Stimulated activated CD8-positive, alpha-beta memory T cell treated with anti-CD3 and anti-CD28 coated beads, Interleukin-4, amount 100 ng/mL, for 24 hours (primary cell): ENCODE measurements around the gene IL1RAPL2.
"Not testable (repeated sequence)": the region's sequence is repeated elsewhere in the genome, so short reads cannot be mapped to it uniquely, and the experiment has no call there.

ENCODE experiments used
- DNase-seq: peaks from one replicate; pipeline ENCODE4 v3.0.0-alpha.2; 2020; ENCODE audit warnings: low read depth

The IL1RAPL2 gene

GRCh38 chrX:105018865-105019264, 452.9 kb downstream of the IL1RAPL2 start:
- no peak for DNase-seq

- DNase-seq = not testable (repeated sequence)
Observed at GRCh38 chrX:105028962-105029361, 463.0 kb downstream of the IL1RAPL2 start.

- no peak for DNase-seq
Observed at GRCh38 chrX:105038672-105039328, 472.8 kb downstream of the IL1RAPL2 start.

GRCh38 chrX:105050921-105051320, 484.9 kb downstream of the IL1RAPL2 start:
- DNase-seq = no peak

GRCh38 chrX:105051364-105051763, 485.4 kb downstream of the IL1RAPL2 start:
- DNase-seq = no peak

GRCh38 chrX:105052926-105053325, 486.9 kb downstream of the IL1RAPL2 start:
- DNase-seq = no peak

DNA sequence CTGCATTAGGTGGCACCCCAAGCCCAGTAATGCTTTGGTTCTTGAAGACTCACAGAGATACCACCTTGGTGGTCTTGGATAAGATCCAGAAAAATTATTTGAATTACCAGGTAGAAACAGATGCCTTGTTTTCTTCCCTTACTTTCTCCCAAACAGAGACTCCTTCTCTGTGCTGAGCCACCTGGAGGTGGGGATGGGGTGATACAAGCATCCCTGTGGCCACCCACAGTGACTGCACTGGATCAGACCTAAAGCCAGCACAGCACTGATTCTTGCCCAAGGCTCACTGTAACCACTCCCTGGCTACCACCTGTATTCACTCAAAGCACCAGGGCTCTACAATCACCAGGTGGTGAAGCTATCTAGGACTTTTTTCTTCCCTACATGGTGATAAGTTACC, 497.7 kb downstream of the IL1RAPL2 start:
- no peak for DNase-seq

DNA sequence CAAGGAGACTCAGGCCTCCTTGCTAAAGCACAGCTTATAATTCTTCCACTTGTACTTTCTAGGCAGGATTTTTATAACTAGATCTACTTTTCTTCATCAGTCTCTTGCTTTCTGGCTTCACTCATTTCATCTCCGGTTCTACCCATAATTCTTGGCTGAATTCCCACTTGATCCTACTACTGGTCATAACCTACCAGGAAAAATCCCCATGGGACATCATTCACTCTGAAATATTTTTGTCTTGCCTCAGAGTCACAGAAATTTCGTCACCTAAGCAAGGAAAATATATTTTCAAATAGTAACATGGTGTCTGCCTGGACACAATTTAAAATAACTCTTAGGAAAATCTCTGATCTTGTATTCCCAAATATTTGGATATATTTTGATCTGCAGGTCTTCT, 532.2 kb downstream of the IL1RAPL2 start:
- DNase-seq = no peak

GRCh38 chrX:105098812-105099211, 532.8 kb downstream of the IL1RAPL2 start:
- DNase-seq = no peak

GRCh38 chrX:105101378-105101777, 535.4 kb downstream of the IL1RAPL2 start:
- DNase-seq = no peak

DNA sequence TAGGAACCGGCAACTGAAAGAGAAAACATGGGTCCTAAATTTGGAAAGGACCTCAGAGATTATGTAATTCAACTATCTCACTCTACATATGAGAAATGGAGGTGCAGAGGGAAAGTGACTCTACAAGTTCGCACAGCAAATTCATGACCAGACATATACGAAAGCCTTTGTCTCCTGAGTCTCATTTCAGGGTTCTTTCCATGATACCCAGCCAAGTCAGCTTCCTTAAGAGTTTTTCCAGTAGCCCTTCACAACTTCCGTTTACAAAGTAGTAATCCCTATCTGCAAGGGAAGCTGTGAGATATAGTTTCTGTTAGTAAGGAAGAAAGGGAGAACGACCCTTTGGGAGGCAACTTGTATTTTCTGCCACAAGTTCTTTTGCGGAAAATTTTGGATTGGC, 543.9 kb downstream of the IL1RAPL2 start:
- no peak for DNase-seq

DNA sequence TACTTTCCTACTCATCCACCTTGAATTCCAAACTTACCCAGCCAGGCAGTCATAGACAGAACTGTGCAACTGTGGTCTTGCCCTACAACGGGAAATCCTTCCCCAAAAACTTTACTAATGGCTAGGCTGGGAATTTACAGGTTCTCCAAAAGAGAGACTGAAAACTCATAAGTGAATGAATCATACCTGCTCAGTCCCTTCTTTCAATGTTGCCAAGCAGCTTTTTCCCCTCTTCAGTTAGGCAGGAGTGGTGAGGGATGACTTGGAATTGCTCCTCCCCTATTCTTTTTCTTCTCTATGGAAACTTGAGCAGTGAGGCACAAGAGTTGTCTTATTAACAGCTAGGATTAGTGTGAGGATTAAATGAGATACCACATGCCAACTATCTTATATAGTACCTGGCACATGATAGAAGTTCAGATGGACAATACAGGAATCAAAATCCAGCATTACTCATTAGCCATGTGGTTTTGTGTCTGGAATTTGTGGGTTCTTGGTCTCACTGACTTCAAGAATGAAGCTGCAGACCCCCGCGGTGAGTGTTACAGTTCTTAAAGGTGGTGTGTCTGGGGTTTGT, 548.6 kb downstream of the IL1RAPL2 start:
- DNase-seq = no peak

GRCh38 chrX:105115596-105116320, 549.8 kb downstream of the IL1RAPL2 start:
- DNase-seq = not testable (repeated sequence)

GRCh38 chrX:105116486-105116885, 550.5 kb downstream of the IL1RAPL2 start:
- DNase-seq = no peak

DNA sequence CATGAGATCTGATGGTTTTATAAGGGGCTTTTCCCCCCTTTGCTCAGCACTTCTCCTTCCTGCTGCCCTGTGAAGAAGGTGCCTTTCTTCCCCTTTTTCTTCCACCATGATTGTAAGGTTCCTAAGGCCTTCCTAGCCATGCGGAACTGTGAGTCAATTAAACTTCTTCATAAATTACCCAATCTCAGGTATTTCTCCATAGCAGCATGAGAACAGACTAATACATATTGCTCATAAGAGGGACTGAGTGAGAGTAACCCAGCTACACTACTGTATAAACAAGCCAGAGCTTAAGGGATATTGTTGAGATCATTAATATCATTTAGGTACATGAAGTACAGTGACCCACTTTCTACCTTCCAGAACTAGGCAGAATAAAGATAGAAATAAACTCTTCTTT, 551.6 kb downstream of the IL1RAPL2 start:
- no peak for DNase-seq

GRCh38 chrX:105120463-105120862, 554.5 kb downstream of the IL1RAPL2 start:
- no peak for DNase-seq

- DNase-seq = no peak
Observed at GRCh38 chrX:105121186-105121585, 555.2 kb downstream of the IL1RAPL2 start.

DNA sequence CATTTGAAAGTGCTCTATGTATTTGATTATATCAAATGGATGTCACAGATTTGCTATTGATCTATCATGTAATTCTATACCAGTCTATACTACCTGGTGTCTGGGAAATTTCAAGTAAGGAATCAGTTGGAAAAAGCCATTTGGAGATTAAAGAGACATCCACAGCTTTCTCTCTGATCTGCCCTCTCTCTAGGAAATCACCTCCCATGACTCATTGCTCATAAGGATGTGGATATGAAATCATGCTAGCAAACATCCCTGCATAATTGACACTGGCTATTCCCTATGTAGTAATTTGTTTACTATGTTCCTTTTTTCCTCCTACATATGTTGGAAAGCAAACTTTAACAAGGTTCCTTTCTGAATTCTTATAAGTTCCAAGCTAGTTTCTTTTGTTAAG, 560.2 kb downstream of the IL1RAPL2 start:
- DNase-seq = no peak

DNA sequence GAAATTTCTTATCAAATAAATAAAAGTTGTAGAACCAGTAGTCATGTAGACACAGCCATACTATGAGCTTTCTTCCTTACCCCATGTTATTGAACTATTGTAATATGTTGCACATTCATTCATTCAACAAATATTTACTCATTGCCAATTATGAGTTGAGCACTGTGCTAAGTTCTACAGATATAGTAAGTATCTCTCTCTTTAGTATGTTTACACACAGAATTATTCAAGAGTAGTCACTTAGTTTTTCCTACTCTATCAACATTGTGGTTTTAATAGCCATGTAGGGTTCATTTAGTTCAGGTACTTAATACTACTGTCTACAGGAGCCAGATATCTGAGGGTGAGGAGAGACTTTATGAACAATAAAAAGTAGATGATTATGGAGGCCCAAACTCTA, 568.3 kb downstream of the IL1RAPL2 start:
- DNase-seq = no peak

GRCh38 chrX:105136786-105137185, 570.8 kb downstream of the IL1RAPL2 start:
- no peak for DNase-seq

DNA sequence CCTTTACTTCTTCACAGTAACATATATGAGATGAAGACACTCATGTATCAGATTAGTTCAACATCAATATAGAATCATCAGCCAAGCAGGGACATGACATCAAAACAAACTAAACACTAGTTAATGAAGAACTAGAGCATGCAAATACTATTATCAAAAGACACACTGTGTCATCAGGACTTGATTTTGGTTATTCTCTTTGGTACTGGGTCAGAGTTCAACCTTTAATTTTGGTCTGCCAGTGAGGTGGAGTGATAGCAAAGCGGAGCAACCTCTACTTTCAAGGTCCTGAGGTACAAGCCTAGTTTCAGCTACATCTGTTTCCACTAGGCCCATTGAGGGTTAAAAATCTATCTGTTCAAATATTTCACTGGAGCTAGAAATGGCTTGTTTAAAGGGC, 584.0 kb downstream of the IL1RAPL2 start:
- DNase-seq = no peak

DNA sequence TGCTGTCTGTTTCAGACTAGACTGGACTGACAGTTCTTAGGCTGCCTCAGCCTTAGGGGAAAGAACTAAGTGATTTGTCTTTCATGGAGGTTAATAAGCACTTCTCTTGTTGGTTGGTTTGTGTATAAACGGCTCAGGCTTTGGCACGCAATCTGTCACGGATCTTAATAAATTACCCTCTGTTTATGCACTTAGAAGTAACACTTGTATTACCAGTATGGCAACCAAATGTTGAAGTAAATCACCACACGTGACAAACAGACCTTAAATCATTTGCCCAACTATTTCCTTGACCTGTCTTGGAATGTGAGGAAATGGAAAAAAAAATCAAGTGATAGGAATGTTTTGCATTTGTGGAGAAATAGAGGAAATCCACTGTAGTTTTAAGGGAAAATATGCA, 584.6 kb downstream of the IL1RAPL2 start:
- DNase-seq = no peak

DNA sequence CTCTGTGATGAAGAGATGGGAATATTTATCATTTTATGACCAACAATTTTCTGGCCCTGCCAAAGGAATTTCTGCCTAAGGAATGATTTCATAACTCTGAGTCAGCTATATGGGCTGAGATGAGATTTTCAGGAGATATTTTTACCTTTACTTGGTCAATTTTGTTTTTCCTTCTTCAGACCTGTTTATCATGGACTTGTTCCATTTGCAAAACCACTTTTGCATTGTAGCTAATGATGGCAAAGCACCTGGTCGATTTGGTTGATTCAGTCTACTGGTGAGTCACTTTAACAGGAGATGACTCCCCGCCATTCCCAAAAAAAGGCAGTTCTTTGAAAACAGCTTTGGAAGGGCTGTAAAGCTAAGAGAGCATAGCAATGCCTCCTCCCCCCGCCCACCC, 601.2 kb downstream of the IL1RAPL2 start:
- DNase-seq = no peak

- no peak for DNase-seq
Observed at GRCh38 chrX:105168577-105168976, 602.6 kb downstream of the IL1RAPL2 start.
